ENCODE measurements around the gene UFD1. TPM values are rescaled to one million over a fixed set of nuclear protein-coding genes. Genes with fewer than 3 reads are reported as not detected.
A peak's percentile ranks its signal among the peaks of the same experiment; 100 is the strongest.

UFD1 gene
- total and polyA plus RNA-seq, 4 donors = 28.9 to 58.3 (median 52.6) TPM

DNA sequence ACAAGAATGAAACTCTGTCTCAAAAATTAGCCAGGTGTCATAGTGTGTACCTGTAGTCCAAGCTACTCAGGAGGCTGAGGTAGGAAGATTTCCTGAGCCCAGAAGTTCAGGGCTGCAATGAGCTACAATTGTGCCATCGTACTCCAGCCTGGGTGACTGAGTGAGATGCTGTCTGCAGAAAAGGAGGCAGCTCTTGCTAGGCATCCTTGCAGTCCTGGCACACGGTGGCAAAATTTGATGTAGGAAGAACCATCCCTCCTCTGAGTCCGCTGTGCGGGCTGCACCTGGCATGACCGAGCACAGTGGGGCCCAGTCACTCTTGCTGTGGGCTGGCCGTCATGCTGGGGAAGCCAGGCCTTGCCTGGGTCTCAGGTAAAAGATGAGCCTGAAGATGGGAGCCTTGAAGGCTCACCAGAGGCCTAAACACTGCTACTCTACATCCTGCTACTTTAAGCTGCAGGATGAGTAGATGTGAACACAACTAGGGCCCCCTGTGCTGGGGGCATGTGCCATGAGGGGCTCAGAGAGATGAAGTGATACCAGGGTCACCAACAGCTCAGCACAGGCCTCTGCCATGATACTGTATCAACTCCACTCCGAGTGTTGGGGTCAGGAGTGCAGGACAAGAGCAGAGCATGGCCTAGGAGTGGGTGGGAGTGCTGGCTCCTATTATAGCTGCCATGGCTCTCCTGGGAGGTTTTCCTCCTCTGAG, 19.3 kb upstream of the UFD1 start:
- Histone ChIP-seq H3K27ac (ENCODE audit: low read depth, low read length) (no peak overlapping the region), H3K36me3 (ENCODE audit: control insufficient read depth, insufficient read depth, low read length) (peaks cover 10% of the 10 kb centered on the region), H3K9me3 (ENCODE audit: control insufficient read depth, insufficient read depth, low read length) (no peaks in the 10 kb centered on the region), H3K4me3 (ENCODE audit: low read depth, low read length) (no peak overlapping the region), H3K27me3 (ENCODE audit: control insufficient read depth, insufficient read depth, low read length) (no peaks in the 10 kb centered on the region), H3K4me1 (ENCODE audit: control insufficient read depth, insufficient read depth, low read length) (peaks cover 7% of the 10 kb centered on the region)
- DNase-seq (ENCODE audit: low read depth in 4 of 6, low spot score in 6 of 6) = no peak
- WGBS (ENCODE audit: insufficient coverage) = 92% methylated on average over 6 of the region's 7 CpGs

DNA sequence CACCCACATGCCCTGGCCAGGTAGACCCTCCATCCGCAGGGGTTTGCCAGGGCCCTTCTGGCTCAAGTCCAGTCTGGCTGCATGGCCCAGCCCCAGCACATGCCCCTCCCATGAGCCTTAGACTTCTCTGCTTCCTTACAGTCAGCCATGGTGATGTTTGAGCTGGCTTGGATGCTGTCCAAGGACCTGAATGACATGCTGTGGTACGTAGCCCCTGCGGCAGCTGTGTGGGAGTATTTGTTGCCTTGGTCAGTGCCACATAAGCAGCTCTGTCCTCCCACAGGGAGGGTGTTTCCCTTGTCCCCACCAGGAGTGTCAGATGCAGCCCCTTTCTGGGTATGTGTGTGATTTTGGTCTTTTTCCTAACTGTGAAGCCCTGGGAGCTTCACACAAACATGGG, 18.3 kb upstream of the UFD1 start:
- WGBS (ENCODE audit: insufficient coverage) = 21% methylated on average over 3 of the region's 3 CpGs
- Histone ChIP-seq H3K4me3 (ENCODE audit: low read depth, low read length) (no peak overlapping the region), H3K27ac (ENCODE audit: low read depth, low read length) (no peak overlapping the region), H3K27me3 (ENCODE audit: control insufficient read depth, insufficient read depth, low read length) (no peaks in the 10 kb centered on the region), H3K4me1 (ENCODE audit: control insufficient read depth, insufficient read depth, low read length) (peaks cover 7% of the 10 kb centered on the region), H3K36me3 (ENCODE audit: control insufficient read depth, insufficient read depth, low read length) (peaks cover 10% of the 10 kb centered on the region), H3K9me3 (ENCODE audit: control insufficient read depth, insufficient read depth, low read length) (no peaks in the 10 kb centered on the region)
- peak in 2 of 6 donors; percentile 56 to 66 for DNase-seq (ENCODE audit: low read depth in 4 of 6, low spot score in 6 of 6)

DNA sequence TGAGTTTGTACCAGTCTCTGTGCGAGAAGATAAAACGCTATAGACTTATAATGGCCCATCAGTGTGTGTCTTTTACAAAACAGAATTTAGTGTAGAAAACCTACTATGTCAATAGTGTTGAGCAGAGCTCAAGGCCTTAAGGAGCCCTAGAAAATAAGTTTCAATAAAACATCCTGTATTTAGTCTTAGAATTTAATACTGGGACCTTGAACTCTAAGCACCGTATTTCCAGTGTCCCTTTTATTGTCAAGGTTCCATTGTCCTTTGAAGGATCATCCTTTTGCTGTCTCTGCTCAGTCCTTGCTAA, 17.3 kb upstream of the UFD1 start:
- no CpG with 5 or more reads among the region's 3 CpGs for WGBS (ENCODE audit: insufficient coverage)
- DNase-seq (ENCODE audit: low read depth in 4 of 6, low spot score in 6 of 6) = no peak
- no peaks in the 10 kb centered on the region for H3K27me3 ChIP-seq (ENCODE audit: control insufficient read depth, insufficient read depth, low read length)
- H3K4me3 ChIP-seq (ENCODE audit: low read depth, low read length) = no peak overlapping the region
- peaks cover 10% of the 10 kb centered on the region for H3K36me3 ChIP-seq (ENCODE audit: control insufficient read depth, insufficient read depth, low read length)
- H3K27ac ChIP-seq (ENCODE audit: low read depth, low read length) = no peak overlapping the region
- H3K9me3 ChIP-seq (ENCODE audit: control insufficient read depth, insufficient read depth, low read length) = no peaks in the 10 kb centered on the region
- H3K4me1 ChIP-seq (ENCODE audit: control insufficient read depth, insufficient read depth, low read length) = peaks cover 7% of the 10 kb centered on the region

- WGBS (ENCODE audit: insufficient coverage) = no CpG with 5 or more reads among the region's 5 CpGs
Observed at GRCh38 chr22:19495562-19496323, 16.8 kb upstream of the UFD1 start.

DNA sequence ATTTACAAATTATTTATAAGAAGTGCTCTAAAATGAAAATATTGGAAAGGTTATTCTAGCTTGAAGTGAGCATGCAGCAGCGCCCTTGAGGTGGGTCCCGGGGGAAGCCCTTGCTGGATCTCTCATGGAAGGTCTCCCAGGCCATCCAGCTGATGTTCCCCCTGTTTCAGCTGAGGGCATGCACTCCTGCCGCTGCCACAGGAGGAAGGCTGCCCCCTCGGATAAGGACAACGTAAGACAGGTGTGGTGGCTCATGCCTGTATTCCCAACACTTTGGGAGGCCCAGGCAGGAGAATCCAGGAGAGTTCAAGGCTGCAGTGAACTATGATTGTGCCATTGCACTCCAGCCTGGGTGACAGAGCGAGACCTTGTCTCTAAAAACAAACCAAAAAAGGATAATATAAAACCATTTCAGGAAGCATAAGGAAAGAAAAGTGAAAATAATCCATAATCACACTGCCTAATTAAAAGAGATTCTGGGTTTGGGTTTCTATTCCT, 15.7 kb upstream of the UFD1 start:
- H3K27me3 ChIP-seq (ENCODE audit: control insufficient read depth, insufficient read depth, low read length) = no peaks in the 10 kb centered on the region
- WGBS (ENCODE audit: insufficient coverage) = 95% methylated on average over 5 of the region's 6 CpGs
- no peaks in the 10 kb centered on the region for H3K9me3 ChIP-seq (ENCODE audit: control insufficient read depth, insufficient read depth, low read length)
- DNase-seq (ENCODE audit: low read depth in 4 of 6, low spot score in 6 of 6) = no peak
- H3K36me3 ChIP-seq (ENCODE audit: control insufficient read depth, insufficient read depth, low read length) = peaks cover 10% of the 10 kb centered on the region
- peaks cover 7% of the 10 kb centered on the region for H3K4me1 ChIP-seq (ENCODE audit: control insufficient read depth, insufficient read depth, low read length)
- no peak overlapping the region for H3K27ac ChIP-seq (ENCODE audit: low read depth, low read length)
- H3K4me3 ChIP-seq (ENCODE audit: low read depth, low read length) = no peak overlapping the region

More at GRCh38 chr22:19495562-19496323, 16.8 kb upstream of the UFD1 start:
- Histone ChIP-seq H3K4me3 (ENCODE audit: low read depth, low read length) (no peak overlapping the region), H3K36me3 (ENCODE audit: control insufficient read depth, insufficient read depth, low read length) (peaks cover 10% of the 10 kb centered on the region), H3K9me3 (ENCODE audit: control insufficient read depth, insufficient read depth, low read length) (no peaks in the 10 kb centered on the region), H3K27ac (ENCODE audit: low read depth, low read length) (no peak overlapping the region), H3K27me3 (ENCODE audit: control insufficient read depth, insufficient read depth, low read length) (no peaks in the 10 kb centered on the region), H3K4me1 (ENCODE audit: control insufficient read depth, insufficient read depth, low read length) (peaks cover 7% of the 10 kb centered on the region)
- peak in 2 of 6 donors; percentile 25 to 29 for DNase-seq (ENCODE audit: low read depth in 4 of 6, low spot score in 6 of 6)

GRCh38 chr22:19494001-19494560, 15.1 kb upstream of the UFD1 start:
- DNase-seq (ENCODE audit: low read depth in 4 of 6, low spot score in 6 of 6) = no peak
- WGBS (ENCODE audit: insufficient coverage) = 94% methylated on average over 8 of the region's 8 CpGs
- Histone ChIP-seq H3K27me3 (ENCODE audit: control insufficient read depth, insufficient read depth, low read length) (no peaks in the 10 kb centered on the region), H3K27ac (ENCODE audit: low read depth, low read length) (no peak overlapping the region), H3K36me3 (ENCODE audit: control insufficient read depth, insufficient read depth, low read length) (peaks cover 9% of the 10 kb centered on the region), H3K9me3 (ENCODE audit: control insufficient read depth, insufficient read depth, low read length) (no peaks in the 10 kb centered on the region), H3K4me3 (ENCODE audit: low read depth, low read length) (no peak overlapping the region), H3K4me1 (ENCODE audit: control insufficient read depth, insufficient read depth, low read length) (peaks cover 7% of the 10 kb centered on the region)

DNA sequence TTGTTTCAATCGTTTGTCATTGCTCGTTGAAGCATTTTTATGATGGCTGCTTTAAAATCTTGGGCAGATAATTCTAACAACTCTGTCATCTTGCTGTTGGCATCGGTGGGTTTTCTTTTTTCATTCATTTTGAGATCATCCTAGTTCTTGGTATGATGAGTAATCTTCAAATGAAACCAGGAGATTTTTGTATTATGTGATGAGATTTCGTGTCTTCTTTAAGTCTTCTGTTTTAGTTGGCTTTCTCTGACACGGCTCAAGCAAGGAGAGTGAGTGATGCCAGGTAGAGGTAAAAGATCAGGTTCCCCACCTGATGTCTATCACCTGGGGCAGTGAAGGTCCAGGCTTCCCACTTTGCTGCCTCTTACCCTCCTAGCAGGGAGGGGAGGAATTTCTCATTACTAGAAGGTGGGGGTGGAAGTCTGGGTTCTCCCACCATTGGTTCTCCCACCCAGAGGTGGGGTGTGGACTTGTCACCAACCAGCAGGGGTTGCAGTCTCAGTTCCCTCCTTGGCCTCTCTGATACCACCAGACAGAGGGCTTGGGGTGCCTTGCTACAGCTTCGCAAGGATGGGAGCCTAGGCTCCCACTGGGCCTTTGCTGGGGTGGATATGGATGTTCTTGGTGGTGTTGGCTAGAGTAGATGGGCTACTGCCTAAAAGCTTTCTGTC, 13.6 kb upstream of the UFD1 start:
- no peak overlapping the region for H3K4me3 ChIP-seq (ENCODE audit: low read depth, low read length)
- H3K9me3 ChIP-seq (ENCODE audit: control insufficient read depth, insufficient read depth, low read length) = no peaks in the 10 kb centered on the region
- DNase-seq (ENCODE audit: low read depth in 4 of 6, low spot score in 6 of 6) = no peak
- H3K27ac ChIP-seq (ENCODE audit: low read depth, low read length) = no peak overlapping the region
- peaks cover 5% of the 10 kb centered on the region for H3K36me3 ChIP-seq (ENCODE audit: control insufficient read depth, insufficient read depth, low read length)
- H3K27me3 ChIP-seq (ENCODE audit: control insufficient read depth, insufficient read depth, low read length) = no peaks in the 10 kb centered on the region
- WGBS (ENCODE audit: insufficient coverage) = 93% methylated on average over 3 of the region's 6 CpGs
- peaks cover 7% of the 10 kb centered on the region for H3K4me1 ChIP-seq (ENCODE audit: control insufficient read depth, insufficient read depth, low read length)

DNA sequence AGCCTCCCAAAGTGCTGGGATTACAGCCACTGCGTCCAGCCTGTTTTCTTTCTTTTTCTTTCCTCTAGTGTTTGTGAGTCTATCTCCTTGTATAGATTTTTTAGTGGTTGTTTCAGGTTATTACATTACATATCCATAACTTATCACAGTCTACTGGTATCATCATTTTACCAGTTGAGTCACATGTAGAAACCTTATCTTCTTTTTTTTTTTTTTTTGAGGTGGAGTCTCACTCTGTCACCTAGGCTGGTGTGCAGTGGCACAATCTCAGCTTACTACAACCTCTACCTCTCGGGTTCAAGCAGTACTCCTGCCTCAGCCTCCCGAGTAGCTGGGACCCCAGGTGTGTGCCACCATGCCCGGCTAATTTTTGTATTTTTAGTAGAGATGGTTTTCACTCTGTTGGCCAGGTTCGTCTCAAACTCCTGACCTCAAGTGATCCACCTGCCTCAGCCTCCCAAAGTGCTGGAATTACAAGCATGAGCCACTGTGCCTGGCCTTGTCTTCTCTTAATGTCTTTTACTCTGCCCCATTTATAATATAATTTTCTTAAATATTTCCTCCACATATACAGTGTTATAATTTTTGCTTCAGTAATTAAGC, 11.7 kb upstream of the UFD1 start:
- WGBS (ENCODE audit: insufficient coverage) = 100% methylated on average over 2 of the region's 5 CpGs
- Histone ChIP-seq H3K4me3 (ENCODE audit: low read depth, low read length) (no peak overlapping the region), H3K27me3 (ENCODE audit: control insufficient read depth, insufficient read depth, low read length) (no peaks in the 10 kb centered on the region), H3K9me3 (ENCODE audit: control insufficient read depth, insufficient read depth, low read length) (no peaks in the 10 kb centered on the region), H3K36me3 (ENCODE audit: control insufficient read depth, insufficient read depth, low read length) (peaks cover 5% of the 10 kb centered on the region), H3K4me1 (ENCODE audit: control insufficient read depth, insufficient read depth, low read length) (no peaks in the 10 kb centered on the region), H3K27ac (ENCODE audit: low read depth, low read length) (no peak overlapping the region)
- DNase-seq (ENCODE audit: low read depth in 4 of 6, low spot score in 6 of 6) = no peak
